Endothelial cell of umbilical vein (primary cell): ENCODE measurements around the gene USP35.

Experiments
- CTCF ChIP-seq, 2 donors: IDR thresholded peaks; 1 replicate in 1 of 2; 2 replicates in 1 of 2; pipeline ENCODE4 v1.5.1; 2011; ENCODE audit warnings: low read length in 2 of 2, mild to moderate bottlenecking in 2 of 2, moderate library complexity in 2 of 2, control low read depth in 1 of 2, inconsistent platforms in 1 of 2, low read depth in 1 of 2; ENCODE audit not compliant: insufficient read depth in 1 of 2; ENCODE audit errors: extremely low read depth in 1 of 2
- FOS ChIP-seq: IDR thresholded peaks from 2 replicates; pipeline ENCODE4 v1.6.1; 2011; ENCODE audit warnings: mild to moderate bottlenecking, low read length, moderate library complexity, borderline replicate concordance; ENCODE audit not compliant: insufficient read depth

GRCh38 chr11:78241475-78241874, 52.8 kb downstream of the USP35 start:
- TF ChIP-seq CTCF (IDR thresholded peaks at IDR 0.05; ENCODE audit: extremely low read depth in 1 of 2, insufficient read depth in 1 of 2, low read depth in 1 of 2, low read length in 2 of 2) (no peak), FOS (no peak)
